K562 (cell line): ENCODE measurements around the gene KLK1. TPM values are rescaled to one million over a fixed set of nuclear protein-coding genes. Genes with fewer than 3 reads are reported as not detected.

Source experiments
- ATAC-seq: fragments of 200-7000 bp; cut with Tn5 transposase; 3 replicates; pipeline ENCODE4 v1.9.1; 2020; ENCODE audit warnings: moderate library complexity
- BruUV-seq: library from RNA; stranded (reverse); fragments of 400-500 nt; replicated peaks from 2 replicates; lab custom pipeline; 2021; lab: Mats Ljungman, UMichigan
- CTCF ChIA-PET: fragments of 300-600 bp; formaldehyde crosslinking; extraction: SDS; loops from one replicate; lab custom pipeline; 2021; ENCODE audit warnings: low intra/inter-chr PET ratio; lab: Yijun Ruan, JAX
- POLR2A ChIA-PET: fragments of 300-600, 350-650 bp; sonication (Branson Sonifier 250); formaldehyde crosslinking; extraction: SDS; loops from one replicate; lab custom pipeline; 2021; ENCODE audit warnings: antibody characterized with exemption, inconsistent platforms; lab: Yijun Ruan, JAX
- DNase-seq, 4 experiments: peaks; one replicate each; pipeline versions ENCODE4 v3.0.0 to v3.0.0-alpha.2; 2011 to 2018; ENCODE audit warnings: low spot score in 3 of 4, mixed read lengths in 3 of 4; ENCODE audit errors: extremely low read depth in 1 of 4
- FAIRE-seq: peaks from 2 replicates; lab custom pipeline; 2011; peaks lifted over from hg19 to GRCh38; lab: Jason Lieb, UNC
- H2AFZ ChIP-seq: 2 replicates; pipeline ENCODE4 v1.6.0; 2011; ENCODE audit warnings: low read depth, low read length, control low read depth, inconsistent platforms
- H3K27ac ChIP-seq: fragments of 200-600 bp; 3 replicates; pipeline ENCODE4 v1.8.0; 2011; ENCODE audit warnings: low read depth, mild to moderate bottlenecking, control low read depth, inconsistent platforms, low read length, moderate library complexity, mixed read lengths; ENCODE audit errors: extremely low read depth
- H3K27me3 ChIP-seq, 2 experiments: fragments of 300-600 bp in 1 of 2; 2 replicates in 1 of 2; 3 replicates in 1 of 2; pipeline versions ENCODE4 v1.6.0 to v1.8.0; 2011; ENCODE audit warnings: inconsistent platforms in 2 of 2, low read length in 2 of 2, mild to moderate bottlenecking in 1 of 2, mixed read lengths in 1 of 2, moderate library complexity in 1 of 2; ENCODE audit not compliant: control insufficient read depth in 2 of 2, insufficient read depth in 2 of 2
- H3K36me3 ChIP-seq: fragments of 300-600 bp; 3 replicates; pipeline ENCODE4 v1.8.0; 2011; ENCODE audit warnings: mild to moderate bottlenecking, low read length, inconsistent platforms; ENCODE audit not compliant: control insufficient read depth, insufficient read depth
- H3K4me1 ChIP-seq, 2 experiments: fragments of 200-600 bp in 1 of 2; replicated peaks in 1 of 2; 2 replicates in 1 of 2; 3 replicates in 1 of 2; pipeline versions ENCODE4 v1.5.1 to v1.8.0; 2011; ENCODE audit warnings: inconsistent platforms in 2 of 2, low read length in 2 of 2, mild to moderate bottlenecking in 1 of 2, mixed read lengths in 1 of 2, moderate library complexity in 1 of 2; ENCODE audit not compliant: control insufficient read depth in 2 of 2, insufficient read depth in 2 of 2
- H3K4me2 ChIP-seq: 2 replicates; pipeline ENCODE4 v1.6.1; 2011; ENCODE audit warnings: low read length, control low read depth, inconsistent platforms, mixed read lengths; ENCODE audit not compliant: insufficient read depth
- H3K4me3 ChIP-seq: fragments of 200-600 bp; sonication (generic), shearing (Covaris generic); 2 replicates; pipeline ENCODE4 v1.5.1; 2016; ENCODE audit warnings: control low read depth, inconsistent platforms
- H3K79me2 ChIP-seq: fragments of 200-600 bp; 3 replicates; pipeline ENCODE4 v1.8.0; 2011; ENCODE audit warnings: low read length, inconsistent platforms; ENCODE audit not compliant: control insufficient read depth, insufficient read depth
- H3K9ac ChIP-seq, 2 experiments: 2 replicates each; pipeline versions ENCODE4 v1.6.0 to v1.6.1; 2011; ENCODE audit warnings: low read depth in 2 of 2, low read length in 2 of 2, control low read depth in 1 of 2, inconsistent platforms in 1 of 2, mild to moderate bottlenecking in 1 of 2, mixed read lengths in 1 of 2; ENCODE audit not compliant: insufficient read depth in 1 of 2
- H3K9me1 ChIP-seq: one replicate; pipeline ENCODE4 v1.6.0; 2011; ENCODE audit warnings: inconsistent platforms, mild to moderate bottlenecking, low read length, moderate library complexity; ENCODE audit not compliant: control insufficient read depth, insufficient read depth
- H3K9me3 ChIP-seq: replicated peaks from 2 replicates; pipeline ENCODE4 v1.5.1; 2011; ENCODE audit warnings: low read depth, low read length, inconsistent platforms; ENCODE audit not compliant: control insufficient read depth, insufficient read depth
- H4K20me1 ChIP-seq: replicated peaks from 2 replicates; pipeline ENCODE4 v1.6.1; 2011; ENCODE audit warnings: low read length, inconsistent platforms, mixed read lengths; ENCODE audit not compliant: control insufficient read depth, insufficient read depth
- ARID4B ChIP-seq: sonication (generic); formaldehyde crosslinking; IDR thresholded peaks from 2 replicates; pipeline ENCODE4 v1.8.0; 2022; ENCODE audit warnings: mild to moderate bottlenecking, missing genetic modification reagents
- KDM5B ChIP-seq: fragments of 200-600 bp; sonication (generic); IDR thresholded peaks from 2 replicates; pipeline ENCODE4 v1.6.1; 2012; ENCODE audit warnings: low read depth, mild to moderate bottlenecking, moderate library complexity, low read length, control low read depth, inconsistent platforms; ENCODE audit not compliant: insufficient replicate concordance
- PML ChIP-seq: IDR thresholded peaks from 2 replicates; pipeline ENCODE4 v1.6.1; 2012; ENCODE audit warnings: low read length, inconsistent platforms
- POLR2A ChIP-seq: fragments of 450-650 bp; conservative IDR thresholded peaks from 2 replicates; pipeline ENCODE4 v1.6.1; 2016
- POLR2G ChIP-seq: fragments of 200-400 bp; formaldehyde crosslinking; IDR thresholded peaks from 2 replicates; pipeline ENCODE4 v1.6.1; 2017; ENCODE audit warnings: low read depth, mild to moderate bottlenecking, antibody characterized with exemption, low read length, moderate library complexity
- RBFOX2 ChIP-seq: fragments of 200-400 bp; formaldehyde crosslinking; IDR thresholded peaks from 2 replicates; pipeline ENCODE4 v1.6.1; 2017; ENCODE audit warnings: low read depth, mild to moderate bottlenecking, low read length, moderate library complexity
- RBM22 ChIP-seq: fragments of 200-400 bp; formaldehyde crosslinking; IDR thresholded peaks from 2 replicates; pipeline ENCODE4 v1.6.1; 2018; ENCODE audit warnings: low read length, low read depth; ENCODE audit not compliant: poor library complexity, severe bottlenecking
- ZBTB34 ChIP-seq: fragments of 250-450 bp; sonication (Bioruptor Pico); IDR thresholded peaks from 2 replicates; pipeline ENCODE4 v1.8.0; 2021; ENCODE audit warnings: mild to moderate bottlenecking, moderate library complexity
- ZNF217 ChIP-seq: sonication (generic); formaldehyde crosslinking; IDR thresholded peaks from 2 replicates; pipeline ENCODE4 v1.8.0; 2022; ENCODE audit warnings: mild to moderate bottlenecking, missing genetic modification reagents
- WGBS: fragments of 100-300 bp; shearing (Covaris generic); methylation state at CpG from one replicate; pipeline ENCODE4 v1.1.6; 2016; ENCODE audit warnings: low coverage, mixed read lengths; ENCODE audit not compliant: insufficient coverage; ENCODE audit errors: missing lambda C conversion rate; 5-methylcytosine and 5-hydroxymethylcytosine counted together
- in situ Hi-C: fragments of 300-500 bp; cut with MboI; formaldehyde crosslinking; loops from 4 replicates; pipeline ENCODE4 v1.15.0; 2018; ENCODE audit warnings: inconsistent platforms, mixed read lengths
- intact Hi-C: fragments of 100-400 bp; cut with micrococcal nuclease; formaldehyde crosslinking; loops from 2 replicates; pipeline ENCODE4 v1.14.2; 2022
- polyA plus RNA-seq, 8 experiments: library from polyadenylated mRNA; depleted of rRNA in 4 of 8; stranded (reverse) in 5 of 8; unstranded in 3 of 8; fragments of >200 nt; fragmentation: Nextera tagmentation in 2 of 8; fragmentation: Illumina TruSeq in 1 of 8; extraction: Ambion mirVana in 2 of 8; extraction: Trizol in 1 of 8; gene quantifications; 2 replicates each; pipeline versions ENCODE4 v1.2.1 to v1.2.3, GENCODE V29; 2011 to 2014; ENCODE audit warnings: inconsistent platforms in 1 of 8, missing spikeins in 1 of 8
- total RNA-seq, 7 experiments: library from RNA; depleted of rRNA in 6 of 7; stranded (reverse); fragments of >200 nt in 6 of 7; fragmentation: Illumina TruSeq in 2 of 7; extraction: Trizol in 2 of 7; gene quantifications; 2 replicates each; pipeline versions ENCODE4 v1.2.1 to v1.2.3, GENCODE V29; 2011 to 2021; ENCODE audit warnings: low replicate concordance in 1 of 7

The KLK1 gene
- total and polyA plus RNA-seq, 9 of the 15 experiments (the other 6 are each of a cell fraction or from before 2014, with no cell fraction given), result 0.87 to 15.4 (median 9.1) TPM

- H4K20me1 ChIP-seq, result peaks cover 35% of the 10 kb centered on the region
- TF ChIP-seq POLR2G (peak; percentile 87), ZNF217 (CRISPR knock-in tag) (no peak), ARID4B (0 out of 2 replicates have a peak, but pooled peaks have one; percentile 27), POLR2A (peak; percentile 8), KDM5B (peak; percentile 23), RBM22 (peak; percentile 64), RBFOX2 (0 out of 2 replicates have a peak, but pooled peaks have one; percentile 17), PML (peak; percentile 21; the same call in 1 of the 2 replicates), ZBTB34 (CRISPR knock-in tag) (no peak)
- TF ChIP-seq, all 486 proteins: peak for 7
- no peak for ATAC-seq
- ChIA-PET POLR2A (interaction anchor here (0.6 to 3.7 kb wide), 11 partner anchors 10 to 155 kb away, joined by 3 to 58 read pairs (median 4); no protein-coding TSS in a partner anchor), CTCF (interaction anchor here (0.7 to 1.8 kb wide), 3 partner anchors 77 to 381 kb away, joined by 3 to 4 read pairs (median 4); no protein-coding TSS in a partner anchor)
- H3K4me2 ChIP-seq, result no peak overlapping the region
- DNase-seq, result peak in 1 of 4 experiments; percentile 28
- no peak overlapping the region for H3K27ac ChIP-seq
- no peaks in the 10 kb centered on the region for H3K9me3 ChIP-seq
- peaks cover 31% of the 10 kb centered on the region; the same call in 2 of the 3 replicates for H3K36me3 ChIP-seq
- H3K4me1 ChIP-seq, result peaks cover 7 to 55% of the 10 kb centered on the region in 2 experiments; a peak in 4 of 5 replicates
- H3K9me1 ChIP-seq, result peaks cover 15% of the 10 kb centered on the region
- no peak overlapping the region for H2AFZ ChIP-seq
- in situ Hi-C loops, result loop anchor here (5.0 kb wide), 2 partner anchors 79 to 124 kb away; partner anchors contain the start of gene KLK2
- peak overlapping the region in 1 of 2 experiments; percentile 12; a peak in 1 of 4 replicates for H3K9ac ChIP-seq
- H3K79me2 ChIP-seq, result no peaks in the 10 kb centered on the region
- BruUV-seq, result no TSS peak
- intact Hi-C loops, result loop anchor here (1.0 to 2.0 kb wide), 2 partner anchors 77 to 129 kb away; no protein-coding TSS in a partner anchor
- H3K27me3 ChIP-seq, result no peaks in the 10 kb centered on the region
- no peak for FAIRE-seq
- WGBS, result 51% methylated on average over 9 of the region's 11 CpGs
- no peak overlapping the region for H3K4me3 ChIP-seq
Observed at GRCh38 chr19:50793558-50794065, 30.0 kb downstream of the KLK1 start.
